Kidney (tissue), 14 donors: ENCODE data around the gene PPFIA2. TPM values are rescaled to one million over a fixed set of nuclear protein-coding genes. Genes with fewer than 3 reads are reported as not detected.
"Not testable (repeated sequence)": the region's sequence is repeated elsewhere in the genome, so short reads cannot be mapped to it uniquely, and the experiment has no call there.

Experiments used
- DNase-seq, 5 donors: peaks; one replicate each; pipeline ENCODE4 v3.0.0-alpha.2; 2013 to 2020
- FAIRE-seq: peaks from 2 replicates; lab custom pipeline; 2012; peaks lifted over from hg19 to GRCh38; lab: Jason Lieb, UNC
- H3K27ac ChIP-seq, 2 donors: one replicate each; pipeline ENCODE4 v1.7.0; 2013; ENCODE audit warnings: low read depth in 2 of 2, low read length in 2 of 2, inconsistent platforms in 1 of 2
- H3K27me3 ChIP-seq: one replicate; pipeline ENCODE4 v1.7.1; 2013; ENCODE audit warnings: low read length, inconsistent platforms; ENCODE audit not compliant: control insufficient read depth, insufficient read depth
- H3K36me3 ChIP-seq, 3 donors: one replicate each; pipeline versions ENCODE4 v1.7.0 to v1.7.1; 2013; ENCODE audit warnings: low read length in 3 of 3, control low read depth in 1 of 3, inconsistent platforms in 1 of 3; ENCODE audit not compliant: insufficient read depth in 3 of 3, control insufficient read depth in 2 of 3
- H3K4me1 ChIP-seq, 3 donors: one replicate each; pipeline versions ENCODE4 v1.7.0 to v1.7.1; 2013; ENCODE audit warnings: low read length in 3 of 3, inconsistent platforms in 1 of 3, low read depth in 1 of 3; ENCODE audit not compliant: control insufficient read depth in 2 of 3, insufficient read depth in 2 of 3
- H3K4me3 ChIP-seq, 3 donors: one replicate each; pipeline versions ENCODE4 v1.7.0 to v1.8.1; 2013; ENCODE audit warnings: low read length in 3 of 3, control low read depth in 1 of 3, inconsistent platforms in 1 of 3
- H3K9ac ChIP-seq, 3 donors: one replicate each; pipeline versions ENCODE4 v1.7.0 to v1.7.1; 2013; ENCODE audit warnings: low read length in 3 of 3, control low read depth in 1 of 3, inconsistent platforms in 1 of 3
- H3K9me3 ChIP-seq, 3 donors: one replicate each; pipeline versions ENCODE4 v1.7.0 to v1.7.1; 2013; ENCODE audit warnings: low read length in 3 of 3, control low read depth in 1 of 3, inconsistent platforms in 1 of 3; ENCODE audit not compliant: control insufficient read depth in 2 of 3, insufficient read depth in 1 of 3
- intact Hi-C: fragments of 100-400 bp; cut with DNase I; formaldehyde crosslinking; loops from one replicate; pipeline ENCODE4 v1.11.1; 2022
- polyA plus RNA-seq: library from polyadenylated mRNA; stranded (reverse); fragments of 350-450 nt; fragmentation: Illumina TruSeq; extraction: RNeasy Lipid Tissue Mini Kit (QIAGEN cat#74804); gene quantifications from one replicate; pipeline ENCODE4 v1.2.3, GENCODE V29; 2014; ENCODE audit warnings: low read depth, low replicate concordance; ENCODE audit not compliant: insufficient read depth
- total RNA-seq: library from RNA; stranded (reverse); fragmentation: NEBNext Ultra II Directional; extraction: Animal tissue kit (Norgen Biotek cat#: 25700); gene quantifications from one replicate; pipeline ENCODE4 v1.2.1, GENCODE V29; 2021
- TF ChIP-seq, protein P1 (sequence below): IDR thresholded peaks from 3 replicates; pipeline ENCODE4 v1.5.1; 2012; ENCODE audit warnings: mild to moderate bottlenecking, moderate library complexity, borderline replicate concordance; ENCODE audit not compliant: insufficient read depth; ENCODE audit errors: extremely low read depth
- donor health status: control.
- donor health status: control.
- donor health status: control.
- donor health status: control.
- donor health status: control.
- donor health status: DM: yes; HTN: yes; CAD: no.
- donor health status: Normal renal cell carcinoma (clear cell type).

Gene PPFIA2
- total and polyA plus RNA-seq, 2 donors from 2014 or later, result 2.8 to 9.4 TPM

- no peak for FAIRE-seq
- TF ChIP-seq, protein P1, sequence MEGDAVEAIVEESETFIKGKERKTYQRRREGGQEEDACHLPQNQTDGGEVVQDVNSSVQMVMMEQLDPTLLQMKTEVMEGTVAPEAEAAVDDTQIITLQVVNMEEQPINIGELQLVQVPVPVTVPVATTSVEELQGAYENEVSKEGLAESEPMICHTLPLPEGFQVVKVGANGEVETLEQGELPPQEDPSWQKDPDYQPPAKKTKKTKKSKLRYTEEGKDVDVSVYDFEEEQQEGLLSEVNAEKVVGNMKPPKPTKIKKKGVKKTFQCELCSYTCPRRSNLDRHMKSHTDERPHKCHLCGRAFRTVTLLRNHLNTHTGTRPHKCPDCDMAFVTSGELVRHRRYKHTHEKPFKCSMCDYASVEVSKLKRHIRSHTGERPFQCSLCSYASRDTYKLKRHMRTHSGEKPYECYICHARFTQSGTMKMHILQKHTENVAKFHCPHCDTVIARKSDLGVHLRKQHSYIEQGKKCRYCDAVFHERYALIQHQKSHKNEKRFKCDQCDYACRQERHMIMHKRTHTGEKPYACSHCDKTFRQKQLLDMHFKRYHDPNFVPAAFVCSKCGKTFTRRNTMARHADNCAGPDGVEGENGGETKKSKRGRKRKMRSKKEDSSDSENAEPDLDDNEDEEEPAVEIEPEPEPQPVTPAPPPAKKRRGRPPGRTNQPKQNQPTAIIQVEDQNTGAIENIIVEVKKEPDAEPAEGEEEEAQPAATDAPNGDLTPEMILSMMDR, result no peak
These were observed 161.1 kb downstream of the PPFIA2 start for GRCh38 chr12:81597928-81598604.

DNA sequence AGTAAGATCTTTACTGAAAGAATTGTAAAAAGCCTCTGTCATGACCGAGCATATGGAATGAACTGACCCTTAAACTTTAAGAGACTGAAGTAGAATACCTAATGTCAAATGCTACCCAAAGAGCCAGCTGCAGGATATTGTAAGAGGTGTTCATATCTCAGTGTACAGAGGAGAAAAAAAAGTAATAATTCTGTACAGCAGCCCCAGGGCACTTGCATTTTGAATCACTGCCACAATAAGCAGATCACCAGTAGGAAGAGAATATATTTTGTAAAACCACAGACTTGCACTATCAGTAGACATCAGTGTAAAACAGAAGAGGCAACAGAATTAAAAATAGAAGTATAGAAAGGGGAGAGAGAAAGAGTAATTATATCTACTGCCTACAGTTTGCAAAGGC is 162.6 kb downstream of the PPFIA2 start:
- Histone ChIP-seq H3K9me3 (no peaks in the 10 kb centered on the region), H3K27me3 (no peaks in the 10 kb centered on the region), H3K4me3 (no peak overlapping the region), H3K4me1 (no peaks in the 10 kb centered on the region), H3K9ac (no peak overlapping the region), H3K27ac (no peak overlapping the region), H3K36me3 (no peaks in the 10 kb centered on the region)
- intact Hi-C loops, result no loop called here
- DNase-seq, result no peak
- FAIRE-seq, result no peak
- TF ChIP-seq, protein P1, result no peak

More at GRCh38 chr12:81597928-81598604, 161.1 kb downstream of the PPFIA2 start:
- H3K9ac ChIP-seq, result no peak overlapping the region
- no peaks in the 10 kb centered on the region for H3K4me1 ChIP-seq
- intact Hi-C loops, result no loop called here
- H3K4me3 ChIP-seq, result no peak overlapping the region
- H3K27ac ChIP-seq, result no peak overlapping the region
- peak in 2 of 5 donors; percentile 32 to 36 for DNase-seq
- no peaks in the 10 kb centered on the region for H3K36me3 ChIP-seq
- H3K27me3 ChIP-seq, result no peaks in the 10 kb centered on the region
- no peaks in the 10 kb centered on the region for H3K9me3 ChIP-seq

GRCh38 chr12:81591256-81591655 is 167.9 kb downstream of the PPFIA2 start:
- no peaks in the 10 kb centered on the region for H3K27me3 ChIP-seq
- no peak for FAIRE-seq
- H3K27ac ChIP-seq, result no peak overlapping the region
- H3K4me3 ChIP-seq, result no peak overlapping the region
- no peaks in the 10 kb centered on the region for H3K36me3 ChIP-seq
- intact Hi-C loops, result no loop called here
- TF ChIP-seq, protein P1, result no peak
- peak in 1 of 5 donors; percentile 18 for DNase-seq
- H3K4me1 ChIP-seq, result no peaks in the 10 kb centered on the region
- no peaks in the 10 kb centered on the region for H3K9me3 ChIP-seq
- H3K9ac ChIP-seq, result no peak overlapping the region

GRCh38 chr12:81590703-81591102 is 168.4 kb downstream of the PPFIA2 start:
- H3K27me3 ChIP-seq, DNase-seq, H3K27ac ChIP-seq, H3K9ac ChIP-seq, FAIRE-seq, H3K4me3 ChIP-seq, H3K36me3 ChIP-seq, H3K9me3 ChIP-seq, intact Hi-C loops, H3K4me1 ChIP-seq: not testable (repeated sequence)
